GM18907 (cell line): Measurements from ENCODE around the gene SYT4.
"Not testable (repeated sequence)": the region's sequence is repeated elsewhere in the genome, so short reads cannot be mapped to it uniquely, and the experiment has no call there.

ENCODE experiments used
- ATAC-seq: cut with Tn5 transposase; IDR thresholded peaks from one replicate; pipeline ENCODE4 v1.9.1; 2021; ENCODE audit warnings: mild to moderate bottlenecking, moderate library complexity; ENCODE audit not compliant: unreplicated experiment

The SYT4 gene

GRCh38 chr18:43277164-43277600, at the start of gene SYT4:
Gene SYT4, minus strand, starts transcription at chr18:43277490. Its CDS starts 209 bp downstream, at chr18:43277281.
- ATAC-seq, result no peak

GRCh38 chr18:43322132-43322531, 44.8 kb upstream of the SYT4 start:
- no peak for ATAC-seq

GRCh38 chr18:43314941-43315340, 37.7 kb upstream of the SYT4 start:
- no peak for ATAC-seq

GRCh38 chr18:43312891-43313290, 35.6 kb upstream of the SYT4 start:
- ATAC-seq, result no peak

GRCh38 chr18:43310239-43310638, 32.9 kb upstream of the SYT4 start:
- no peak for ATAC-seq

GRCh38 chr18:43303376-43303775, 26.1 kb upstream of the SYT4 start:
- no peak for ATAC-seq

- ATAC-seq, result not testable (repeated sequence)
These were observed 8.9 kb upstream of the SYT4 start for GRCh38 chr18:43286187-43286586.

- no peak for ATAC-seq
These were observed 6.0 kb upstream of the SYT4 start for GRCh38 chr18:43283299-43283698.

- no peak for ATAC-seq
These were observed 1.9 kb upstream of the SYT4 start for GRCh38 chr18:43279015-43279744.

- no peak for ATAC-seq
These were observed 1.1 kb upstream of the SYT4 start for GRCh38 chr18:43278355-43278754.

- no peak for ATAC-seq
These were observed 799 bp downstream of the SYT4 start for GRCh38 chr18:43276491-43276890.

- no peak for ATAC-seq
These were observed 1.7 kb downstream of the SYT4 start for GRCh38 chr18:43275546-43275945.

GRCh38 chr18:43274526-43274925, 2.8 kb downstream of the SYT4 start:
- ATAC-seq, result no peak

- ATAC-seq, result peak; percentile 86
These were observed 5.5 kb downstream of the SYT4 start for GRCh38 chr18:43271593-43272432.

GRCh38 chr18:43267818-43268217, 9.5 kb downstream of the SYT4 start:
- no peak for ATAC-seq

- ATAC-seq, result no peak
These were observed 11.8 kb downstream of the SYT4 start for GRCh38 chr18:43265465-43265864.

GRCh38 chr18:43248610-43249249, 28.6 kb downstream of the SYT4 start:
- no peak for ATAC-seq

- ATAC-seq, result no peak
These were observed 29.3 kb downstream of the SYT4 start for GRCh38 chr18:43247944-43248343.

GRCh38 chr18:43238429-43238828, 38.9 kb downstream of the SYT4 start:
- ATAC-seq, result no peak

- no peak for ATAC-seq
These were observed 40.4 kb downstream of the SYT4 start for GRCh38 chr18:43236921-43237320.

GRCh38 chr18:43234889-43235288, 42.4 kb downstream of the SYT4 start:
- ATAC-seq, result no peak

GRCh38 chr18:43222501-43222900, 54.8 kb downstream of the SYT4 start:
- ATAC-seq, result no peak
